ENCODE measurements around the gene CFAP65. TPM values are rescaled to one million over a fixed set of nuclear protein-coding genes. Genes with fewer than 3 reads are reported as not detected.

CFAP65 gene
- total and polyA plus RNA-seq, 9 of the 15 experiments (the other 6 are each of a cell fraction or from before 2014, with no cell fraction given) = not detected

DNA sequence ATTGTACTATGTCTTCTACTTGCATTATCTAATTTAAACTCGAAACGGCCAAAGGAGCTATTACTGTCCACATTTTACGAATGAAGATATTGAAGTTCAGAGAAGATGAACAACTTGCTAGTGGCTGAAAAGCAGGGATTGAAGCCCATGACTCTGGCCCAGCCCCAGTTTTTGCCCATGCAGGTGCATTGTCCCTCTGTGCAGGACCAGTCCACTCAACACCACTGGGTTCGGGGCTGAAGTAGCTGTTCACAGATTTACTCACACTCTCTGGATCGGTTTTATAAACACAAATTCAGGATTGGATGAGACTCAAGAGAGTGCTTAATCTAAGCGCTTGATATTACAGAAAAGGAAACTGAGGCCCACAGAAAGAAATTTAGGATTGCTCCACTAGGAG lies 20.8 kb upstream of the CFAP65 start:
- no peak for ATAC-seq
- peaks cover 0 to 21% of the 10 kb centered on the region in 2 experiments; a peak in 2 of 5 replicates for H3K4me1 ChIP-seq (replicated peaks in 1 of 2; ENCODE audit: control insufficient read depth in 2 of 2, insufficient read depth in 2 of 2, low read length in 2 of 2)
- H3K27me3 ChIP-seq (ENCODE audit: control insufficient read depth in 2 of 2, insufficient read depth in 2 of 2, low read length in 2 of 2) = peaks cover 9 to 32% of the 10 kb centered on the region in 2 experiments; a peak in 4 of 5 replicates
- H2AFZ ChIP-seq (ENCODE audit: low read depth, low read length) = no peak overlapping the region
- no peaks in the 10 kb centered on the region for H4K20me1 ChIP-seq (replicated peaks; ENCODE audit: control insufficient read depth, insufficient read depth, low read length)
- ChIA-PET POLR2A (no interaction called here), CTCF (ENCODE audit: low intra/inter-chr PET ratio) (no interaction called here)
- no peaks in the 10 kb centered on the region for H3K79me2 ChIP-seq (ENCODE audit: control insufficient read depth, insufficient read depth, low read length)
- BruUV-seq (replicated peaks) = no TSS peak
- H3K36me3 ChIP-seq (ENCODE audit: control insufficient read depth, insufficient read depth, low read length) = no peaks in the 10 kb centered on the region
- 5% methylated on average over 6 of the region's 6 CpGs for WGBS (ENCODE audit: insufficient coverage, low coverage, missing lambda C conversion rate)
- H3K9me3 ChIP-seq (replicated peaks; ENCODE audit: control insufficient read depth, insufficient read depth, low read depth, low read length) = no peaks in the 10 kb centered on the region
- H3K9me1 ChIP-seq (ENCODE audit: control insufficient read depth, insufficient read depth, low read length) = no peaks in the 10 kb centered on the region
- FAIRE-seq = no peak
- intact Hi-C loops (cut with micrococcal nuclease) (no loop called here), in situ Hi-C loops (cut with MboI) (no loop called here)
- H3K27ac ChIP-seq (ENCODE audit: extremely low read depth, low read depth, low read length) = no peak overlapping the region
- H3K9ac ChIP-seq (ENCODE audit: insufficient read depth in 1 of 2, low read depth in 2 of 2, low read length in 2 of 2) = no peak overlapping the region
- DNase-seq (ENCODE audit: extremely low read depth in 1 of 4, low spot score in 3 of 4) = no peak
- no peak overlapping the region for H3K4me2 ChIP-seq (ENCODE audit: insufficient read depth, low read length)
- no peak overlapping the region for H3K4me3 ChIP-seq
- TF ChIP-seq, protein P1, sequence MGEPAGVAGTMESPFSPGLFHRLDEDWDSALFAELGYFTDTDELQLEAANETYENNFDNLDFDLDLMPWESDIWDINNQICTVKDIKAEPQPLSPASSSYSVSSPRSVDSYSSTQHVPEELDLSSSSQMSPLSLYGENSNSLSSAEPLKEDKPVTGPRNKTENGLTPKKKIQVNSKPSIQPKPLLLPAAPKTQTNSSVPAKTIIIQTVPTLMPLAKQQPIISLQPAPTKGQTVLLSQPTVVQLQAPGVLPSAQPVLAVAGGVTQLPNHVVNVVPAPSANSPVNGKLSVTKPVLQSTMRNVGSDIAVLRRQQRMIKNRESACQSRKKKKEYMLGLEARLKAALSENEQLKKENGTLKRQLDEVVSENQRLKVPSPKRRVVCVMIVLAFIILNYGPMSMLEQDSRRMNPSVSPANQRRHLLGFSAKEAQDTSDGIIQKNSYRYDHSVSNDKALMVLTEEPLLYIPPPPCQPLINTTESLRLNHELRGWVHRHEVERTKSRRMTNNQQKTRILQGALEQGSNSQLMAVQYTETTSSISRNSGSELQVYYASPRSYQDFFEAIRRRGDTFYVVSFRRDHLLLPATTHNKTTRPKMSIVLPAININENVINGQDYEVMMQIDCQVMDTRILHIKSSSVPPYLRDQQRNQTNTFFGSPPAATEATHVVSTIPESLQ (CRISPR knock-in tag; IDR thresholded peaks at IDR 0.05) = no peak
- TF ChIP-seq ZNF551 (CRISPR knock-in tag; IDR thresholded peaks at IDR 0.05) (no peak), RERE (CRISPR knock-in tag; IDR thresholded peaks at IDR 0.05; ENCODE audit: borderline replicate concordance) (no peak), RBM39 (optimal IDR thresholded peaks at IDR 0.05; ENCODE audit: low read depth, low read length) (no peak), ZNF134 (CRISPR knock-in tag; conservative IDR thresholded peaks at IDR 0.05) (no peak), KLF6 (CRISPR knock-in tag; IDR thresholded peaks at IDR 0.05; ENCODE audit: borderline replicate concordance) (no peak), POLR2B (IDR thresholded peaks at IDR 0.05; ENCODE audit: low read depth, partially characterized antibody) (no peak), TEAD2 (tag; IDR thresholded peaks at IDR 0.05) (no peak), ZNF347 (CRISPR knock-in tag; IDR thresholded peaks at IDR 0.05; ENCODE audit: low read depth) (no peak), MEF2D (tag; conservative IDR thresholded peaks at IDR 0.05; ENCODE audit: low read depth) (no peak), RBM25 (IDR thresholded peaks at IDR 0.05; ENCODE audit: low read depth, low read length, severe bottlenecking) (no peak)
- TF ChIP-seq, protein P2, sequence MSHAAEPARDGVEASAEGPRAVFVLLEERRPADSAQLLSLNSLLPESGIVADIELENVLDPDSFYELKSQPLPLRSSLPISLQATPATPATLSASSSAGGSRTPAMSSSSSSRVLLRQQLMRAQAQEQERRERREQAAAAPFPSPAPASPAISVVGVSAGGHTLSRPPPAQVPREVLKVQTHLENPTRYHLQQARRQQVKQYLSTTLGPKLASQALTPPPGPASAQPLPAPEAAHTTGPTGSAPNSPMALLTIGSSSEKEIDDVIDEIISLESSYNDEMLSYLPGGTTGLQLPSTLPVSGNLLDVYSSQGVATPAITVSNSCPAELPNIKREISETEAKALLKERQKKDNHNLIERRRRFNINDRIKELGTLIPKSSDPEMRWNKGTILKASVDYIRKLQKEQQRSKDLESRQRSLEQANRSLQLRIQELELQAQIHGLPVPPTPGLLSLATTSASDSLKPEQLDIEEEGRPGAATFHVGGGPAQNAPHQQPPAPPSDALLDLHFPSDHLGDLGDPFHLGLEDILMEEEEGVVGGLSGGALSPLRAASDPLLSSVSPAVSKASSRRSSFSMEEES (CRISPR knock-in tag; IDR thresholded peaks at IDR 0.05) = no peak
- TF ChIP-seq, protein P3, sequence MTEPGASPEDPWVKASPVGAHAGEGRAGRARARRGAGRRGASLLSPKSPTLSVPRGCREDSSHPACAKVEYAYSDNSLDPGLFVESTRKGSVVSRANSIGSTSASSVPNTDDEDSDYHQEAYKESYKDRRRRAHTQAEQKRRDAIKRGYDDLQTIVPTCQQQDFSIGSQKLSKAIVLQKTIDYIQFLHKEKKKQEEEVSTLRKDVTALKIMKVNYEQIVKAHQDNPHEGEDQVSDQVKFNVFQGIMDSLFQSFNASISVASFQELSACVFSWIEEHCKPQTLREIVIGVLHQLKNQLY (CRISPR knock-in tag; conservative IDR thresholded peaks at IDR 0.05) = no peak

All from K562 (cell line).